Cardiac fibroblast (primary cell): ENCODE data around the gene CNOT4.

Source experiments
- DNase-seq, 2 donors: peaks; one replicate each; pipeline versions ENCODE4 v3.0.0 to v3.0.0-alpha.2; 2010; ENCODE audit warnings: low read depth in 2 of 2
- H3K4me3 ChIP-seq, 2 donors: replicated peaks in 1 of 2; 1 replicate in 1 of 2; 2 replicates in 1 of 2; pipeline ENCODE4 v1.5.1; 2011; ENCODE audit warnings: low read depth in 2 of 2, low read length in 2 of 2, mild to moderate bottlenecking in 2 of 2, moderate library complexity in 1 of 2
- TF ChIP-seq, protein P1 (sequence below): IDR thresholded peaks from one replicate; pipeline ENCODE4 v1.5.1; 2011; ENCODE audit warnings: low read depth, mild to moderate bottlenecking, low read length, inconsistent platforms

The CNOT4 gene

DNA sequence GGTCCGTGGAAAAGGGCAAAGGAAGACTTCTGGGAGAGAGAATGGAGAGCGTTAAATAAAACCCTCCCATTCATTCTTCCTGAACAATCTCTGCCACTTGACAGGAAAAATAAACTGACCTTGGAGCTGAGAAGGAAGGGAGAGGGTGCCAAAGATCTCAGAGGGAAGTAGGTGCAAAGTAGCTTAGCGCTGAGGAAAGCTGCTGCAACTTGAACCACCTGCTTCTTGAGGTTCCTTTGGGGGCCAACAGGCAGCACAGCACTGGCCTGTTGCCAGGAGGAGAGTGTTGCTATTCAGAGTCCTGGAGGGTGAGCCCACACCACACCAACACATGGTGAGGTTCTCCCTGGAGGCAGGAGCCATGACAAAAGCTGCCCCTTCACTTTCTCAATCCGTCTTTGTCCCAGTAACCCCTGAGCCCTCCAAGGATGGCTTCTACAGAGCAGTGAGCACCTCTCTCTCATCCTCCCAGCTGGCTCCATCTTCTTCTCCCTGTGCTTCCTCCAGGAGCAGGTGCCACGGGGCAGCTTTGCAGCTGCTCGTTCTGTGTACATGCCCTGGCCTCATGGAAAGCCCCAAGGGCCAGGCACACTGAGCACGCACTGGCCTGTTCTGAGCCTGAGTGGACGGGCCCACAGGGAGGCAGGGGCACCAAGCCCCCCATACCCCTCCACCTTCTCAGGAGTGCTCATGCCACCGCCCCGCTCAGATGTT, 174.9 kb downstream of the CNOT4 start:
- DNase-seq = no peak
- TF ChIP-seq, protein P1, sequence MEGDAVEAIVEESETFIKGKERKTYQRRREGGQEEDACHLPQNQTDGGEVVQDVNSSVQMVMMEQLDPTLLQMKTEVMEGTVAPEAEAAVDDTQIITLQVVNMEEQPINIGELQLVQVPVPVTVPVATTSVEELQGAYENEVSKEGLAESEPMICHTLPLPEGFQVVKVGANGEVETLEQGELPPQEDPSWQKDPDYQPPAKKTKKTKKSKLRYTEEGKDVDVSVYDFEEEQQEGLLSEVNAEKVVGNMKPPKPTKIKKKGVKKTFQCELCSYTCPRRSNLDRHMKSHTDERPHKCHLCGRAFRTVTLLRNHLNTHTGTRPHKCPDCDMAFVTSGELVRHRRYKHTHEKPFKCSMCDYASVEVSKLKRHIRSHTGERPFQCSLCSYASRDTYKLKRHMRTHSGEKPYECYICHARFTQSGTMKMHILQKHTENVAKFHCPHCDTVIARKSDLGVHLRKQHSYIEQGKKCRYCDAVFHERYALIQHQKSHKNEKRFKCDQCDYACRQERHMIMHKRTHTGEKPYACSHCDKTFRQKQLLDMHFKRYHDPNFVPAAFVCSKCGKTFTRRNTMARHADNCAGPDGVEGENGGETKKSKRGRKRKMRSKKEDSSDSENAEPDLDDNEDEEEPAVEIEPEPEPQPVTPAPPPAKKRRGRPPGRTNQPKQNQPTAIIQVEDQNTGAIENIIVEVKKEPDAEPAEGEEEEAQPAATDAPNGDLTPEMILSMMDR = no peak
- no peak overlapping the region for H3K4me3 ChIP-seq

DNA sequence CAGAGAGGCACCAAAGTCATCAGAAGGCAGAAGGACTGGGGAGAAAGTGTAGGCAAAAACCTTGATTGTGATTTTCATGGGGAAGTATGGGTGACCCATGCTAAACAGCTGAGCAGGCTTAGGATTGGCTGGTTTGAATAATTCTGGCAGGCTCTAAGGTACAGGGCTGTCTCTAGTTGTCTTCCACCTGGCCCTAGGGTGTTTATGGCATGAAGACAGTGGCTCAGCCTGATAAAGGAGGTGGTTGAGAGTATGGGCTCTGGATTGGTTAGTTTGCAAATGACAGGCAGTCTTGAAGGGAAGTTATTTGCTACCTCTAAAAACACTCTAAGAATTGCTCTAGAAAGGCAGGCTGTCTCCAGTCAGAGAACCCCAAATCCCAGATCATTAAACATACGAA, 176.0 kb downstream of the CNOT4 start:
- TF ChIP-seq, protein P1 = no peak
- no peak for DNase-seq
- no peak overlapping the region for H3K4me3 ChIP-seq

DNA sequence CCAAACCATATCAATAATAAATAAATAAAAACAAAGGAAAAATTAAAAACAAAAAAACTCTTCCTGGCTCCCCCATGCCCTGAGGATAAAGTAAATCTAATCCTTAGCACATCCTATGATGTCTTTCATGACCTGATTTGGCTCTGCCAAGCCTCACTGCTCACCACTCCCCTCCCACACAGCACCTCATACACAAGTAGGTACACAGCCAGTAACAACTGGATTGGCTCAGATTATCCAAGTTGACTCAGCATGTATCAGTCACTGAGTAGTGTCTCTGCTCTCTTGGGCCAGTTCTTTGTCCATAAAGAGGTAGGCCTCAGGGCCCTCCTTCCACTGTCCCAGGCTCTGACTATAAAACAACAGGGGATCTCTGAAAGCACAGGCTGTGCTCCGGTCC, 176.7 kb downstream of the CNOT4 start:
- TF ChIP-seq, protein P1 = no peak
- H3K4me3 ChIP-seq = no peak overlapping the region
- DNase-seq = peak in 1 of 2 donors; percentile 71

DNA sequence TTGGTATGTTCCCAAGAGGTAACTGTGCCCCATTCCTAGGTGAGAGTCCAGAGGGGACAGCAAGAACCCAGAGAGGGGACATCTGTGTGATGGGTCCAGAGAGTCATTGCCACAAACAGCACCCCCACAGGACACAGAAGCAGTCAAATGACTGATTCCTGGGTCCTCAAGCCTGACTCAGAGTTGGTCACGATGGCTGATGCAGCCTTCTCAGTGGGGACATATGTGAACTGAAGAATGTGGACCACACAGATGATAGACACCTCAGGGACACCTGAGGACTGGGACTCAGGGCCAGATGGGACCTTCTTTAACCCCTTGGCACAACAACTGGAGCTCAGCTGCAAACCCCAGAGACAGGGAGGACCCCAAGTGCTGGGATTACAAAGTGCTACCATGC, 179.8 kb downstream of the CNOT4 start:
- TF ChIP-seq, protein P1 = no peak
- DNase-seq = no peak
- no peak overlapping the region for H3K4me3 ChIP-seq

DNA sequence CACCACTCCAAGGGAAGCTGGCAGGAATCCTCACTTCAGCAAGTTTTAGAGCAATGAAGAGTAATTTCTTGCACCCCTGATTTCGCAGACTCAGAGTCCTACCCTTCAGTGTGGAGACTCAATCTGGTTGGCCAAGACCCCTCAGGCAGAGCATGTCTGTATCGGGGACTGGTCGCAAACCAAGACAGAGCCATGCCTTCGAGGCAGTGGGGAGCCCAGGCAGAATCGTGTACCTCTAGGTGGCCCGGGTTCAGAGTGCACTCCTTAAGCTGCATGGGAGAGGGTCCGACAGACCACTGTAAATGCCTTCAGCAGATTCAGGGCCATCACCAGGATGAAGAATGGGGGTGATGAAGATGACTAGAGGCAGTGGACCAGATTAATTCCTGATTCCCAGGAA, 181.4 kb downstream of the CNOT4 start:
- no peak for DNase-seq
- TF ChIP-seq, protein P1 = no peak
- H3K4me3 ChIP-seq = no peak overlapping the region

DNA sequence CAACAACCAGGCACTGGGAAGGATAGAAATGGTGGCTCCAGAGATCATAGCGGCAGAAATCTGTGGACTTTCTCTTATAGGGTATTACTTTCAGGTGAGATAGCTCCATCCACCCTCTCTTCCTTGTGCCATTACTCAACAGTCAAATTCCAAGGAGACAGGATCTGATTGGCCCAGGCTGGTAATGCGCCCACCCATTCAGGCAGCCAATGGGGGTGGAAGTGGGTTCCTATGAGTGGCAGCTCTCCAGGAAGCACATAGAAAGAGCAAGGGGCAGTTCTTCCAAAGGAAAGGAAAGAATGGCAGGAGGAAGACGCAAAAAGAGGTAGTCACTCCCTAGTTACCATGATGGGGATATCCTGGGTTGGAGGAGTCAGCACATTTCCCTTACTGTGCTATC, 181.8 kb downstream of the CNOT4 start:
- TF ChIP-seq, protein P1 = no peak
- DNase-seq = no peak
- H3K4me3 ChIP-seq = no peak overlapping the region

DNA sequence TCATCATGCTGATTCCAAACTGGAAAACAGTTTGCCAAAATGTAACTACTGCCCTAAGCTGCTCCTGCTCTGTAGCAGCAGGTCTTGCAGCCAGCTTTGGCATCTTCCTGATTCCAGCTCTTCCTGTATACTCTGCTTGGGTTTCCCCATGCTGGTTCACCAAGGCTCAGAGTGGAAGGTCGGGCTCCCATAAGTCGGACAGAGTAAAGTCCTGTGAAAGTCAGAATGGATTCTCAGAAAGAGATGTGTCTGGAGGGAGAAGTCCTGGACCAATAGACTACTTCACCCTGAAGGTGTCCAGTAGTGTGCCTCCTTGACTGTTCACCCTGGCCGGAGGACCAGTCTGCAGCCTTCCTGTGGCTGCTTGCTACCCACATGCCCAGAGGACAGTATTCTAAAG, 182.4 kb downstream of the CNOT4 start:
- H3K4me3 ChIP-seq = no peak overlapping the region
- TF ChIP-seq, protein P1 = no peak

More for the DNA sequence above, 182.4 kb downstream of the CNOT4 start:
- no peak for DNase-seq
